HG03442 (cell line): ENCODE results near the gene HSD11B1.
"Not testable (repeated sequence)": the region's sequence is repeated elsewhere in the genome, so short reads cannot be mapped to it uniquely, and the experiment has no call there.

Experiments used
- ATAC-seq: cut with Tn5 transposase; IDR thresholded peaks from one replicate; pipeline ENCODE4 v1.9.1; 2021; ENCODE audit warnings: mild to moderate bottlenecking, moderate library complexity; ENCODE audit not compliant: unreplicated experiment

HSD11B1 gene

GRCh38 chr1:209689477-209689876 is 15.2 kb upstream of the HSD11B1 start:
- no peak for ATAC-seq

GRCh38 chr1:209691237-209691636 is 13.4 kb upstream of the HSD11B1 start:
- no peak for ATAC-seq

GRCh38 chr1:209692296-209692695 is 12.3 kb upstream of the HSD11B1 start:
- no peak for ATAC-seq

GRCh38 chr1:209692745-209693504 is 11.7 kb upstream of the HSD11B1 start:
- ATAC-seq, result no peak

GRCh38 chr1:209696673-209697072 is 8.0 kb upstream of the HSD11B1 start:
- ATAC-seq, result no peak

- no peak for ATAC-seq
These were observed 7.5 kb upstream of the HSD11B1 start for GRCh38 chr1:209697126-209697525.

GRCh38 chr1:209700686-209701085 is 4.0 kb upstream of the HSD11B1 start:
- ATAC-seq, result not testable (repeated sequence)

- ATAC-seq, result no peak
These were observed 1.8 kb upstream of the HSD11B1 start for GRCh38 chr1:209702832-209703231.

GRCh38 chr1:209703834-209704504 is 677 bp upstream of the HSD11B1 start:
- peak; percentile 71 for ATAC-seq

GRCh38 chr1:209705033-209705598 is 470 bp downstream of the HSD11B1 start:
- no peak for ATAC-seq

- no peak for ATAC-seq
These were observed 2.0 kb downstream of the HSD11B1 start for GRCh38 chr1:209706622-209707021.

GRCh38 chr1:209707308-209707707 is 2.7 kb downstream of the HSD11B1 start:
- ATAC-seq, result no peak

- no peak for ATAC-seq
These were observed 3.7 kb downstream of the HSD11B1 start for GRCh38 chr1:209708297-209708696.

- ATAC-seq, result no peak
These were observed 5.4 kb downstream of the HSD11B1 start for GRCh38 chr1:209710093-209710492.

- ATAC-seq, result no peak
These were observed 6.2 kb downstream of the HSD11B1 start for GRCh38 chr1:209710847-209711246.

GRCh38 chr1:209714338-209714737 is 9.7 kb downstream of the HSD11B1 start:
- no peak for ATAC-seq

- ATAC-seq, result no peak
These were observed 10.7 kb downstream of the HSD11B1 start for GRCh38 chr1:209715314-209715713.

GRCh38 chr1:209717818-209718217 is 13.2 kb downstream of the HSD11B1 start:
- ATAC-seq, result no peak

- ATAC-seq, result no peak
These were observed 15.7 kb downstream of the HSD11B1 start for GRCh38 chr1:209720326-209720725.

GRCh38 chr1:209720826-209721225 is 16.2 kb downstream of the HSD11B1 start:
- no peak for ATAC-seq

GRCh38 chr1:209721323-209721722 is 16.7 kb downstream of the HSD11B1 start:
- ATAC-seq, result no peak

- ATAC-seq, result no peak
These were observed 18.6 kb downstream of the HSD11B1 start for GRCh38 chr1:209723265-209723664.
